ENCODE measurements around the gene MAPK8IP1.

DNA sequence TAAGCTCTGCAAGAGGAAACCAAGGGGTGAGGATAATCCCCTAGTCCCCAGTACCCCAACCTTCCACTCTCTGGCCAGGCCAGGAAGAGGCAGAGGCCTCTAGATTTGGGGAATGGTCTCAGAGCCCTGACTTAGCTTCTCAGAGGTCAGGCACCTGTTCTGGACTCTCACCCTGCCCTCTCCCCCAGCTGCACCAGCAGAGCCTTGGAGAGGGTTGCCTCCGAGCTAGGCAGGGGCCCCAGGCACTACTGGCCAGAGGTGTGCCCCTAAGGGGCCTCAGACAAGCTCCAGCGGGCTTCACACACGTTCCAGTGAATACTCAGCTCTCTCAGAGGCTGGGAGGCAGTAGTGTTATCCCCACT is 13.6 kb downstream of the MAPK8IP1 start:
- TF ChIP-seq, protein P1, sequence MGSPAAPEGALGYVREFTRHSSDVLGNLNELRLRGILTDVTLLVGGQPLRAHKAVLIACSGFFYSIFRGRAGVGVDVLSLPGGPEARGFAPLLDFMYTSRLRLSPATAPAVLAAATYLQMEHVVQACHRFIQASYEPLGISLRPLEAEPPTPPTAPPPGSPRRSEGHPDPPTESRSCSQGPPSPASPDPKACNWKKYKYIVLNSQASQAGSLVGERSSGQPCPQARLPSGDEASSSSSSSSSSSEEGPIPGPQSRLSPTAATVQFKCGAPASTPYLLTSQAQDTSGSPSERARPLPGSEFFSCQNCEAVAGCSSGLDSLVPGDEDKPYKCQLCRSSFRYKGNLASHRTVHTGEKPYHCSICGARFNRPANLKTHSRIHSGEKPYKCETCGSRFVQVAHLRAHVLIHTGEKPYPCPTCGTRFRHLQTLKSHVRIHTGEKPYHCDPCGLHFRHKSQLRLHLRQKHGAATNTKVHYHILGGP (tag by site-specific recombination; IDR thresholded peaks at IDR 0.05) = no peak
- TF ChIP-seq GFI1B (tag by site-specific recombination; IDR thresholded peaks at IDR 0.05) (no peak), ZNF560 (tag by site-specific recombination; IDR thresholded peaks at IDR 0.05; ENCODE audit: borderline replicate concordance) (no peak), PBX3 (CRISPR knock-in tag; IDR thresholded peaks at IDR 0.05) (no peak), REST (tag by site-specific recombination; IDR thresholded peaks at IDR 0.05) (no peak), YY1 (tag by site-specific recombination; IDR thresholded peaks at IDR 0.05) (no peak)
- TF ChIP-seq, protein P2, sequence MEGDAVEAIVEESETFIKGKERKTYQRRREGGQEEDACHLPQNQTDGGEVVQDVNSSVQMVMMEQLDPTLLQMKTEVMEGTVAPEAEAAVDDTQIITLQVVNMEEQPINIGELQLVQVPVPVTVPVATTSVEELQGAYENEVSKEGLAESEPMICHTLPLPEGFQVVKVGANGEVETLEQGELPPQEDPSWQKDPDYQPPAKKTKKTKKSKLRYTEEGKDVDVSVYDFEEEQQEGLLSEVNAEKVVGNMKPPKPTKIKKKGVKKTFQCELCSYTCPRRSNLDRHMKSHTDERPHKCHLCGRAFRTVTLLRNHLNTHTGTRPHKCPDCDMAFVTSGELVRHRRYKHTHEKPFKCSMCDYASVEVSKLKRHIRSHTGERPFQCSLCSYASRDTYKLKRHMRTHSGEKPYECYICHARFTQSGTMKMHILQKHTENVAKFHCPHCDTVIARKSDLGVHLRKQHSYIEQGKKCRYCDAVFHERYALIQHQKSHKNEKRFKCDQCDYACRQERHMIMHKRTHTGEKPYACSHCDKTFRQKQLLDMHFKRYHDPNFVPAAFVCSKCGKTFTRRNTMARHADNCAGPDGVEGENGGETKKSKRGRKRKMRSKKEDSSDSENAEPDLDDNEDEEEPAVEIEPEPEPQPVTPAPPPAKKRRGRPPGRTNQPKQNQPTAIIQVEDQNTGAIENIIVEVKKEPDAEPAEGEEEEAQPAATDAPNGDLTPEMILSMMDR (tag by site-specific recombination; IDR thresholded peaks at IDR 0.05) = no peak

All from HEK293 (cell line).